ENCODE data around the gene GAS1. TPM values are rescaled to one million over a fixed set of nuclear protein-coding genes. Genes with fewer than 3 reads are reported as not detected.

Gene GAS1
- total RNA-seq, 1 donor from 2014 or later: 2.6 TPM

- Histone ChIP-seq H3K4me3 (ENCODE audit: low read depth, low read length) (no peak overlapping the region), H3K36me3 (ENCODE audit: control insufficient read depth, insufficient read depth, low read length) (no peaks in the 10 kb centered on the region), H3K27me3 (ENCODE audit: control insufficient read depth, insufficient read depth, low read length) (no peaks in the 10 kb centered on the region)
- FAIRE-seq (no peak), DNase-seq (ENCODE audit: low read depth) (peak; percentile 31)
- no peak for TF ChIP-seq CTCF (IDR thresholded peaks at IDR 0.05; ENCODE audit: insufficient read depth, low read length, severe bottlenecking)
Observed at GRCh38 chr9:86918556-86918955, 28.8 kb downstream of the GAS1 start.

GRCh38 chr9:86912210-86912609 is 35.1 kb downstream of the GAS1 start:
- H3K36me3 ChIP-seq (ENCODE audit: control insufficient read depth, insufficient read depth, low read length): no peaks in the 10 kb centered on the region
- FAIRE-seq: no peak
- H3K27me3 ChIP-seq (ENCODE audit: control insufficient read depth, insufficient read depth, low read length): no peaks in the 10 kb centered on the region
- TF ChIP-seq CTCF (IDR thresholded peaks at IDR 0.05; ENCODE audit: insufficient read depth, low read length, severe bottlenecking): no peak
- DNase-seq (ENCODE audit: low read depth): peak; percentile 34
- no peak overlapping the region for H3K4me3 ChIP-seq (ENCODE audit: low read depth, low read length)

- no peak for FAIRE-seq
- TF ChIP-seq CTCF (IDR thresholded peaks at IDR 0.05; ENCODE audit: insufficient read depth, low read length, severe bottlenecking): no peak
- H3K36me3 ChIP-seq (ENCODE audit: control insufficient read depth, insufficient read depth, low read length): no peaks in the 10 kb centered on the region
- no peak overlapping the region for H3K4me3 ChIP-seq (ENCODE audit: low read depth, low read length)
- H3K27me3 ChIP-seq (ENCODE audit: control insufficient read depth, insufficient read depth, low read length): peaks cover 1% of the 10 kb centered on the region
- DNase-seq (ENCODE audit: low read depth): peak; percentile 17
Observed at GRCh38 chr9:86909388-86909787, 37.9 kb downstream of the GAS1 start.

GRCh38 chr9:86908261-86908660 is 39.0 kb downstream of the GAS1 start:
- H3K4me3 ChIP-seq (ENCODE audit: low read depth, low read length): no peak overlapping the region
- H3K27me3 ChIP-seq (ENCODE audit: control insufficient read depth, insufficient read depth, low read length): peaks cover 6% of the 10 kb centered on the region
- no peak for DNase-seq (ENCODE audit: low read depth)
- no peak for FAIRE-seq
- TF ChIP-seq CTCF (IDR thresholded peaks at IDR 0.05; ENCODE audit: insufficient read depth, low read length, severe bottlenecking): no peak
- H3K36me3 ChIP-seq (ENCODE audit: control insufficient read depth, insufficient read depth, low read length): no peaks in the 10 kb centered on the region

- FAIRE-seq: no peak
- no peak for TF ChIP-seq CTCF (IDR thresholded peaks at IDR 0.05; ENCODE audit: insufficient read depth, low read length, severe bottlenecking)
- Histone ChIP-seq H3K4me3 (ENCODE audit: low read depth, low read length) (no peak overlapping the region), H3K27me3 (ENCODE audit: control insufficient read depth, insufficient read depth, low read length) (peaks cover 11% of the 10 kb centered on the region), H3K36me3 (ENCODE audit: control insufficient read depth, insufficient read depth, low read length) (no peaks in the 10 kb centered on the region)
- DNase-seq (ENCODE audit: low read depth): no peak
Observed at GRCh38 chr9:86907346-86907745, 40.0 kb downstream of the GAS1 start.

- H3K36me3 ChIP-seq (ENCODE audit: control insufficient read depth, insufficient read depth, low read length): no peaks in the 10 kb centered on the region
- H3K4me3 ChIP-seq (ENCODE audit: low read depth, low read length): no peak overlapping the region
- no peak for DNase-seq (ENCODE audit: low read depth)
- H3K27me3 ChIP-seq (ENCODE audit: control insufficient read depth, insufficient read depth, low read length): peaks cover 15% of the 10 kb centered on the region
- FAIRE-seq: no peak
- TF ChIP-seq CTCF (IDR thresholded peaks at IDR 0.05; ENCODE audit: insufficient read depth, low read length, severe bottlenecking): no peak
Observed at GRCh38 chr9:86903734-86904085, 43.6 kb downstream of the GAS1 start.

Measured in bronchial epithelial cell (primary cell).